RCC 7860 (cell line): ENCODE data around the gene PPOX.

Experiments
- DNase-seq: peaks from one replicate; pipeline ENCODE4 v3.0.0-alpha.2; 2015; ENCODE audit warnings: low spot score
- FAIRE-seq: peaks from 2 replicates; lab custom pipeline; 2012; peaks lifted over from hg19 to GRCh38; lab: Jason Lieb, UNC

PPOX gene

GRCh38 chr1:161175771-161176453 lies 9.7 kb downstream of the PPOX start:
- no peak for FAIRE-seq

GRCh38 chr1:161176468-161177111 lies 10.4 kb downstream of the PPOX start:
- DNase-seq (no peak), FAIRE-seq (no peak)

More at GRCh38 chr1:161175771-161176453, 9.7 kb downstream of the PPOX start:
- DNase-seq, result no peak

DNA sequence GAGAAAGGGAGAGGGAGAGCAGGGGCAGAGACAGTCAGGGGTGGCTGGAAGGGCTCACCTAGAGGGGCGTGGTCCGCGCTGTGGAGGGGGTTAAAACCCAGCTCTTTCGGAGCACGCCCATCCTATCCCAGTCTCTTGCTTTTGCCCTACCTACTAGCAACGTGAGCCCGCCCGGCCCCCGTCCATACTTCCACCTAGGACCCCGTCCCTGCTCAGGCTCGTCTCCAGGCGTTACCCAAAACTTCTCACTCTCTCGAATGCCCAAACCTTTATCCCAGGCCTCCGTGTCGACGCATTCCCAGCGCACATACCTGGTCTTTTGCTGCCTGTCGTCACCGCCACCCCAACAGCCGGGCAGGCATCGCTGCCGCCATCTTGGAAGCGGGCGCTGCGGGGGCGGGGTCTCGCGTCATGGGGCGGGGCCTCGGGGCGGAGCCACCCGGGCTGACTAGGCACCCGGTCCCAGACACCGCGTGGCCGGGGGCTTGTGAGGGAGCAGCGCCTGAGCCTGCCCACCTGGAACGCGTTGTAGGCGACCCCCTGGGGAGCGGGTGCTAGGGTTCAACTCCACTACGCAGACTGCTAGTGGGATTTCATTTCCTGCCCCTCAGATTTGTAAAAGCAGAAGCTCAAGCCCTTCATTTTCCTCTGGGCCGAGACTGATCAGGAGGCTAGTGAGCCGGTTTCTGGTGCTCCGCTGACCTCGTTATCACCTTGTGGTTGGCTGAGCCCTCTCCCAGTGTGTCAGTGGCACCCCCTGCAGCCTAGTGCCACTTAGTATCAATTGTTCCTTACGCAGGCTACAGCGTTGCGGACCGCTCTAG lies 11.1 kb downstream of the PPOX start, which contains the start of gene B4GALT3:
TSS of gene B4GALT3 (minus strand) at position 396 of the 824 bp plus-strand sequence. CDS start 1,447 bp downstream, outside the sequence.
- FAIRE-seq (no peak), DNase-seq (peak; percentile 52)

DNA sequence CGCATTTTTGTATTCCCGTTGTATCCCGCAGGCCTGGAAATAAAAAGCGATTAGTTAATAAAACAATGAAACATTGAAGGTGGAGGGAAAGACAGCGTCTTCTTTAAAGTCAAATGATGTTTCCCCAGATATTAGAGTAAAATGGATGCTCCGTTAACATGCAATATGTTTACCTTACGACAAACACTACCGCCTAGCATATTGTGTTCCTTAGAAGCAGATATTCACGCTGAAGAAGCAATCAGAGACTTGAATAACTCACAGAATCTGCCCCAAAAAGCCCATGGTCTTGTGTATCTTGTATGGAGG lies 11.7 kb downstream of the PPOX start:
- FAIRE-seq (no peak), DNase-seq (no peak)

GRCh38 chr1:161179698-161180097 lies 13.5 kb downstream of the PPOX start:
- FAIRE-seq, result no peak
- no peak for DNase-seq

GRCh38 chr1:161180639-161181038 lies 14.4 kb downstream of the PPOX start:
- no peak for DNase-seq
- no peak for FAIRE-seq

- FAIRE-seq (peak; percentile 59), DNase-seq (peak; percentile 71)
Observed at GRCh38 chr1:161182214-161182613, 16.0 kb downstream of the PPOX start.

GRCh38 chr1:161185282-161185682 lies 19.1 kb downstream of the PPOX start:
- FAIRE-seq, result no peak
- no peak for DNase-seq

- FAIRE-seq, result no peak
- DNase-seq, result no peak
Observed at GRCh38 chr1:161185732-161186311, 19.6 kb downstream of the PPOX start.

DNA sequence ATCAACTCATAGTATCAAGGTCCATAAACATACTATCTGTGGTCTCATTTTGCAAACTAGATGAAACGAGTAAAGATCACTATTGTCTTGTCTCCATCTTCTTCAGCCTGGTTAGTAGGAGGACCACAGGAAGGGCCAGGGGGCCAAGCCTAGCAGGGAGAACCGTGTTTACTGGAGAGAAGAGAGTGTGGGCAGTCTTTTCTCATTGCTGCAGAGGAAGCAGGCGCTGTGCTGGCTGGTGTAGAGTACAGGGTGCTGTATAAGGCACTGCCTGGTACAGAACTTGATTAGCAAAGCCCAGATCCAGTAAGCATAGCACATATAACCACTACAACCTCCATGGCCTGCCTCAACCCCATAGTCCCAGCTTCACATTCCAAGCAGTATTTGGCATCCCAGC lies 21.1 kb downstream of the PPOX start:
- no peak for FAIRE-seq
- DNase-seq, result no peak

- FAIRE-seq (no peak), DNase-seq (no peak)
Observed at GRCh38 chr1:161188381-161188780, 22.2 kb downstream of the PPOX start.

- FAIRE-seq, result no peak
- no peak for DNase-seq
Observed at GRCh38 chr1:161189036-161189435, 22.8 kb downstream of the PPOX start.

GRCh38 chr1:161190962-161191521 lies 24.8 kb downstream of the PPOX start:
- DNase-seq (no peak), FAIRE-seq (no peak)

DNA sequence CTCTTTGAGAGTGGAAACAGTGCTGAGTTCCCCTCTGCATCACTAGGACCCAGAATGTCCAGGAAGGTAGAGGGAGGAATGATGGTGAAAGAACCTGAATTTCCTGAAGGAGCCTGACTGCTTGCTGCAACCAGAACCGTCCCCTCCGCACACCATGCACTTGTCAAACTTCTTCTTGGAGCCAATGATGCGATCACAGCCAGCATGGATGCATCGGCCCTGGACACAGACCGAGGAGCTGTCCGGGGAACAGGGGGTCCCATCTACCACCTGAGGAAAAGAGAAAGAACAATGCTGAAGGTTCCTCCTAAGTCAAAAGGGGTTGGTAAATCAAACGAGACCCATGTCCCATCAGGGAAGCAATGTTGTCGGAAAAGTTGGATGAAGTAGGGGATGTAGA lies 25.7 kb downstream of the PPOX start:
- no peak for FAIRE-seq

GRCh38 chr1:161192476-161193465 lies 26.5 kb downstream of the PPOX start:
- no peak for FAIRE-seq
- peak; percentile 35 for DNase-seq

More for the DNA sequence above, 25.7 kb downstream of the PPOX start:
- DNase-seq, result no peak

DNA sequence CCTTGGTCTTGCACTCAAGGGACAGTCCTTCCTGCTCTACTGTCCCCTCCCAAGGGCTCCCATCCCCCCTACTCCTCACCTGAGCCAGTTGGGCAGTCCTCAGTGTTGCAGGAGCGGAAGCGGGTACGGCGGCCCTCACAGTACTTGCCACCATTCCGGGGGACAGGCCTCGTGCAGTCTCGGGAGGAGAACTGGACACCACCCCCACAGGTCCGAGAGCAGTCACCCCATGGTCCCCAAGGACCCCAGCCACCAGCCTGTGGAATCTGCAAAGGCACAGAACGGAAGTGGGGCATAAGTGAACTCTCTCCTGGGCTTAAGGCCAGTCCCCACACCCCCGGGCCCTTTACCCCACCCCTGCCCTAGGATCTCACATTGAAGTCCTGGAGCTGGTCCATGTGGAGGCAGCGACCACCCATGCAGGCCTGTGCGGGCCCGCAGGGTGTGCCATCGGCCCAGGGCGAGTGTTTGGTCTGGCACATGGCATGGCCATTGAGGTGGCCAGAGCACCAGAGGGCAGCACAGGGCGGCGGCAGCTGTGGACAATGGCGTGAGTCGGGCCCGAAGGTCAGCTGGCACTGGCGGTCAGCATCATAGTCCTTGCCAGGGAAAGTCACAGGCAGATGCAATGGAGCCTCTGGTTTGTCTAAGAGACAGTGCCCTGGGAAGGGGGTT lies 27.5 kb downstream of the PPOX start:
- DNase-seq (peak; percentile 9), FAIRE-seq (no peak)

DNA sequence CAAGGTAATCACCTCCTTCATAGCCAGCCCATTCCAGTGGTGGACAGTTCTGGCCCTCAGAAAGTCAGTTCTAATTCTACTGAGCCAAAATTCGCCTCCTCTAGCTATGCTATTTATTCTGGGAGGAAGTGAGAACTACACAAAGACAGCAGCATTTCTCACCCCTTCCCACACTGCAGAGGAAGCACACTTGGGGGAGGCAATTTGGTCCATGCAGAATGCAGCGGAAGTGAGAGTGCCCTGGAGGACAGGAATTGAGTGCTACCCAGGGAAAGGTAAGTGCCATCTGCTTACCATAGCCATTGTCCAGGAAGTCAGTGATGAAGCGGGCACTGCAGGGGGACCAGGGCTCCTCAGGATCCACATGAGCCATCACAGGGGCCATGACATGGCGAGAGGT lies 28.9 kb downstream of the PPOX start:
- no peak for DNase-seq
- no peak for FAIRE-seq

- DNase-seq, result no peak
- no peak for FAIRE-seq
Observed at GRCh38 chr1:161196111-161196510, 29.9 kb downstream of the PPOX start.
